Activated T-cell treated with anti-CD3 and anti-CD28 coated beads, Interleukin-2, amount 50 U/mL, for 72 hours (primary cell): Measurements from ENCODE around the gene CHST15. TPM values are rescaled to one million over a fixed set of nuclear protein-coding genes. Genes with fewer than 3 reads are reported as not detected.

Source experiments
- ATAC-seq, 2 donors: fragments of 150-1000 bp; cut with Tn5 transposase; replicated peaks in 1 of 2; 2 replicates each; pipeline ENCODE4 v1.10.0; 2021; ENCODE audit warnings: moderate library complexity in 2 of 2, mild to moderate bottlenecking in 1 of 2
- DNase-seq, 2 donors: peaks; one replicate each; pipeline ENCODE4 v3.0.0; 2021 to 2022; ENCODE audit warnings: mixed read lengths in 1 of 2
- H3K27ac Mint-ChIP-seq: one replicate; pipeline ENCODE4 v1.8.0; 2022; ENCODE audit warnings: mild to moderate bottlenecking, moderate library complexity, mixed read lengths
- H3K27me3 Mint-ChIP-seq: one replicate; pipeline ENCODE4 v1.8.0; 2022; ENCODE audit warnings: low read depth, mixed read lengths
- H3K36me3 Mint-ChIP-seq, 2 donors: one replicate each; pipeline ENCODE4 v1.8.0; 2022; ENCODE audit warnings: mixed read lengths in 2 of 2, mild to moderate bottlenecking in 1 of 2; ENCODE audit not compliant: insufficient read depth in 2 of 2
- H3K4me1 Mint-ChIP-seq: one replicate; pipeline ENCODE4 v1.8.0; 2022; ENCODE audit warnings: low read depth, mixed read lengths
- H3K4me3 Mint-ChIP-seq, 2 donors: one replicate each; pipeline ENCODE4 v1.8.0; 2022; ENCODE audit warnings: mild to moderate bottlenecking in 2 of 2, mixed read lengths in 2 of 2, moderate library complexity in 2 of 2
- H3K9me3 Mint-ChIP-seq, 2 donors: one replicate each; pipeline ENCODE4 v1.8.0; 2022; ENCODE audit warnings: mixed read lengths in 2 of 2
- total RNA-seq, 2 donors: library from RNA; stranded (reverse); gene quantifications; one replicate each; pipeline ENCODE4 v1.2.3, GENCODE V29; 2022

The CHST15 gene
- total RNA-seq, 2 donors from 2014 or later, result 0.38 to 2.4 TPM

- peaks cover 5 to 6% of the 10 kb centered on the region in 2 donors for H3K36me3 Mint-ChIP-seq
- H3K27ac Mint-ChIP-seq, result no peak overlapping the region
- H3K9me3 Mint-ChIP-seq, result peaks cover 6 to 7% of the 10 kb centered on the region in 2 donors
- no peak overlapping the region for H3K4me3 Mint-ChIP-seq
- DNase-seq (no peak), ATAC-seq (no peak)
- no peaks in the 10 kb centered on the region for H3K4me1 Mint-ChIP-seq
- no peaks in the 10 kb centered on the region for H3K27me3 Mint-ChIP-seq
Observed at GRCh38 chr10:124012991-124013390, 80.4 kb downstream of the CHST15 start.

- Mint-ChIP-seq H3K27ac (no peak overlapping the region), H3K4me3 (no peak overlapping the region), H3K27me3 (no peaks in the 10 kb centered on the region), H3K36me3 (peaks cover 5 to 6% of the 10 kb centered on the region in 2 donors), H3K4me1 (no peaks in the 10 kb centered on the region), H3K9me3 (peaks cover 6 to 7% of the 10 kb centered on the region in 2 donors)
- DNase-seq, result no peak
- no peak for ATAC-seq
Observed at GRCh38 chr10:124012583-124012982, 80.8 kb downstream of the CHST15 start.

GRCh38 chr10:124012066-124012465 is 81.3 kb downstream of the CHST15 start:
- H3K27ac Mint-ChIP-seq, result no peak overlapping the region
- H3K36me3 Mint-ChIP-seq, result peaks cover 5 to 6% of the 10 kb centered on the region in 2 donors
- no peaks in the 10 kb centered on the region for H3K27me3 Mint-ChIP-seq
- no peaks in the 10 kb centered on the region for H3K4me1 Mint-ChIP-seq
- DNase-seq (no peak), ATAC-seq (no peak)
- peaks cover 6 to 7% of the 10 kb centered on the region in 2 donors for H3K9me3 Mint-ChIP-seq
- no peak overlapping the region for H3K4me3 Mint-ChIP-seq

GRCh38 chr10:124011464-124011863 is 81.9 kb downstream of the CHST15 start:
- H3K9me3 Mint-ChIP-seq, result peaks cover 6 to 7% of the 10 kb centered on the region in 2 donors
- DNase-seq (no peak), ATAC-seq (no peak)
- no peak overlapping the region for H3K27ac Mint-ChIP-seq
- no peaks in the 10 kb centered on the region for H3K4me1 Mint-ChIP-seq
- no peak overlapping the region for H3K4me3 Mint-ChIP-seq
- no peaks in the 10 kb centered on the region for H3K27me3 Mint-ChIP-seq
- peaks cover 5 to 6% of the 10 kb centered on the region in 2 donors for H3K36me3 Mint-ChIP-seq

- Mint-ChIP-seq H3K27ac (no peak overlapping the region), H3K36me3 (peaks cover 5 to 6% of the 10 kb centered on the region in 2 donors), H3K4me1 (no peaks in the 10 kb centered on the region), H3K27me3 (no peaks in the 10 kb centered on the region), H3K4me3 (no peak overlapping the region), H3K9me3 (peaks cover 6 to 7% of the 10 kb centered on the region in 2 donors)
- no peak for DNase-seq
- ATAC-seq, result no peak
Observed at GRCh38 chr10:124010563-124011131, 82.8 kb downstream of the CHST15 start.

- peaks cover 5 to 6% of the 10 kb centered on the region in 2 donors for H3K36me3 Mint-ChIP-seq
- H3K4me1 Mint-ChIP-seq, result no peaks in the 10 kb centered on the region
- no peak overlapping the region for H3K4me3 Mint-ChIP-seq
- no peak for ATAC-seq
- no peak overlapping the region for H3K27ac Mint-ChIP-seq
- H3K27me3 Mint-ChIP-seq, result no peaks in the 10 kb centered on the region
- peaks cover 6 to 7% of the 10 kb centered on the region in 2 donors for H3K9me3 Mint-ChIP-seq
- DNase-seq, result no peak
Observed at GRCh38 chr10:124010024-124010423, 83.4 kb downstream of the CHST15 start.

- no peak overlapping the region for H3K4me3 Mint-ChIP-seq
- DNase-seq (no peak), ATAC-seq (no peak)
- no peaks in the 10 kb centered on the region for H3K4me1 Mint-ChIP-seq
- H3K27me3 Mint-ChIP-seq, result no peaks in the 10 kb centered on the region
- peaks cover 6 to 7% of the 10 kb centered on the region in 2 donors for H3K9me3 Mint-ChIP-seq
- H3K27ac Mint-ChIP-seq, result no peak overlapping the region
- H3K36me3 Mint-ChIP-seq, result peaks cover 5 to 6% of the 10 kb centered on the region in 2 donors
Observed at GRCh38 chr10:124009231-124010015, 84.0 kb downstream of the CHST15 start.

- DNase-seq (no peak), ATAC-seq (no peak)
- H3K9me3 Mint-ChIP-seq, result peaks cover 2 to 3% of the 10 kb centered on the region in 2 donors
- H3K36me3 Mint-ChIP-seq, result peaks cover 1 to 3% of the 10 kb centered on the region in 2 donors
- no peaks in the 10 kb centered on the region for H3K4me1 Mint-ChIP-seq
- no peaks in the 10 kb centered on the region for H3K27me3 Mint-ChIP-seq
- no peak overlapping the region for H3K4me3 Mint-ChIP-seq
- H3K27ac Mint-ChIP-seq, result no peak overlapping the region
Observed at GRCh38 chr10:124008681-124009080, 84.7 kb downstream of the CHST15 start.

- ATAC-seq (no peak), DNase-seq (no peak)
- H3K27me3 Mint-ChIP-seq, result no peaks in the 10 kb centered on the region
- H3K36me3 Mint-ChIP-seq, result no peaks in the 10 kb centered on the region
- H3K9me3 Mint-ChIP-seq, result peaks cover 0 to 1% of the 10 kb centered on the region in 2 donors
- no peak overlapping the region for H3K4me3 Mint-ChIP-seq
- H3K27ac Mint-ChIP-seq, result no peak overlapping the region
- no peaks in the 10 kb centered on the region for H3K4me1 Mint-ChIP-seq
Observed at GRCh38 chr10:124008187-124008586, 85.2 kb downstream of the CHST15 start.

- no peak for ATAC-seq
Observed at GRCh38 chr10:124007773-124008145, 85.6 kb downstream of the CHST15 start.

GRCh38 chr10:124007102-124007772 is 86.2 kb downstream of the CHST15 start:
- no peaks in the 10 kb centered on the region for H3K36me3 Mint-ChIP-seq
- H3K27me3 Mint-ChIP-seq, result no peaks in the 10 kb centered on the region
- no peak overlapping the region for H3K27ac Mint-ChIP-seq
- H3K4me1 Mint-ChIP-seq, result no peaks in the 10 kb centered on the region
- no peak overlapping the region for H3K4me3 Mint-ChIP-seq
- DNase-seq (no peak), ATAC-seq (no peak)
- no peaks in the 10 kb centered on the region for H3K9me3 Mint-ChIP-seq

More at GRCh38 chr10:124007773-124008145, 85.6 kb downstream of the CHST15 start:
- Mint-ChIP-seq H3K36me3 (no peaks in the 10 kb centered on the region), H3K4me1 (no peaks in the 10 kb centered on the region), H3K27me3 (no peaks in the 10 kb centered on the region), H3K9me3 (no peaks in the 10 kb centered on the region), H3K4me3 (no peak overlapping the region), H3K27ac (no peak overlapping the region)
- DNase-seq, result no peak

- no peaks in the 10 kb centered on the region for H3K27me3 Mint-ChIP-seq
- no peaks in the 10 kb centered on the region for H3K36me3 Mint-ChIP-seq
- DNase-seq, result no peak
- H3K9me3 Mint-ChIP-seq, result no peaks in the 10 kb centered on the region
- ATAC-seq, result no peak
- no peak overlapping the region for H3K4me3 Mint-ChIP-seq
- H3K27ac Mint-ChIP-seq, result no peak overlapping the region
- H3K4me1 Mint-ChIP-seq, result no peaks in the 10 kb centered on the region
Observed at GRCh38 chr10:124006526-124006925, 86.9 kb downstream of the CHST15 start.

- H3K27ac Mint-ChIP-seq, result no peak overlapping the region
Observed at GRCh38 chr10:124005991-124006392, 87.4 kb downstream of the CHST15 start.

More at GRCh38 chr10:124005991-124006392, 87.4 kb downstream of the CHST15 start:
- Mint-ChIP-seq H3K27me3 (no peaks in the 10 kb centered on the region), H3K4me1 (no peaks in the 10 kb centered on the region), H3K4me3 (no peak overlapping the region), H3K9me3 (no peaks in the 10 kb centered on the region), H3K36me3 (no peaks in the 10 kb centered on the region)
- DNase-seq, result no peak
- ATAC-seq, result no peak
